T-helper 9 cell (primary cell): ENCODE data around the gene ZNF630.
A peak's percentile ranks its signal among the peaks of the same experiment; 100 is the strongest.
"Not testable (repeated sequence)": the region's sequence is repeated elsewhere in the genome, so short reads cannot be mapped to it uniquely, and the experiment has no call there.

Experiments
- DNase-seq: peaks from one replicate; pipeline ENCODE4 v3.0.0-alpha.2; 2020
- total RNA-seq, 2 donors: gene quantifications; one replicate each; lab custom pipeline; 2026; lab: John Stamatoyannopoulos, UW

The ZNF630 gene
- total RNA-seq, result 2.7 to 4.6 reads per million in 2 donors

GRCh38 chrX:48071064-48071985, at the start of gene ZNF630:
ZNF630 (minus strand) TSS chrX:48071640; CDS start chrX:48066886, 4,754 bp downstream.
- peak; percentile 16 for DNase-seq

- no peak for DNase-seq
Measured at GRCh38 chrX:48107717-48108116, 36.3 kb upstream of the ZNF630 start.

DNA sequence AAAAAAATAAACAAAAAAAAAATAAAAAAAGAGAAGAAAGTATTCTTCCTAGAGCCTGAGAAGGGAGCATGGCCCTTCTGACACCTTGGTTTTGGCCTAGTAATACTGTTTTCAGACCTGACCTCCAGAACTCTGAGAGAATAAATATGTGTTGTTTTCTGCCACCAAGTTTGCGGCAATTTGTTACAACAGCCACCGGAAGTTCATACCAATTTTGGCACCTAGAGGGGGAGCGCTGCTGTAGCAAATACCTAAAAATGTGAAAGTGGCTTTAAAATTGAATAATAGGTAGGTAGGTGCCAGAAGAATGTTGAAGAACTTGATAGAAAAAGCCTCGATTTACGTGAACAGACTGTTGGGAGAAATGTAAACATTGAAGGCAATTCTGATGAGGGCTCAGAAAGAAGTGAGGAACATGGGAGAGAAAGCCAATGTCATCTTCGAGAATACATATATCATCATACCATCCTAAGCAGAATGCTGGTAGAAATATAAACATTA, 31.5 kb upstream of the ZNF630 start:
- no peak for DNase-seq

GRCh38 chrX:48101443-48101842, 30.0 kb upstream of the ZNF630 start:
- no peak for DNase-seq

DNA sequence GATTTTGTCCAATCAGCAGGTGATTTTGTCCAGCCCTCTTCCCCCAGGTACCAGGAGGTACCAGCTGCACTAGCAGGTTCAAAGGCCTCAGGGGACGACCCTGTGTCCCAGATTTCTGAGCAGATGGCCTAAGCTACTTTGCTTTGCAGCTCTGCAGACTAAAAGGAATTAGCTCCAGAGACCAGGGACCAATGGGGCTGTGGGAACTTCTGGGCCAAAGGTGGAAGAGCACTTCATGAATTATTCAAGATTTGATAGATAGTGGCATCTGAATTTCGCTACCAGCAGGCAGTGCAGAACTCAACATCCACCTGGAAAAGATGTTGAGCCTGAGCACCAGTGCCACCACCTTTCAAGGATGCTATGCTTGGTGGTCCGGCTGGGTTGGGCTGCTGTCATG, 21.1 kb upstream of the ZNF630 start:
- DNase-seq, result not testable (repeated sequence)

- DNase-seq, result no peak
Measured at GRCh38 chrX:48090123-48090522, 18.7 kb upstream of the ZNF630 start.

DNA sequence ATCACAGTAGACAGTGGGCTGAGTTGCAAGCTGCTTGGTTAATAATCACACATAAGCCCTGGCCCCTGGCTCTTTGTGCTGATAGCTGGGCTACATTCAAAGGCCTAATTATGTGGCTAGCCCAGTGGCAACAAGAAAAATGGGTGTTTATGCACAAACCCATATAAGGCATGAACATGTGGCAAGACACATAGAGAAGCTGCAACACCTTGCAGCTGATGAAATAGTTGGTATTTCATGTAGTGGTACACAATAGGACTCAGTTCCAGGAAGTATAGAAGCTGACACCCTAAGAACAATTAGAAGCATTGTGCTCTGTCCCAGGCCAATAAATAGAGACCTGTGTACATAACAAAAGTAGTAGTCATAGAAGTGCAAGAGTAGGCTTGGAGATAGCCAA, 14.6 kb upstream of the ZNF630 start:
- no peak for DNase-seq

- no peak for DNase-seq
Measured at GRCh38 chrX:48083706-48084105, 12.3 kb upstream of the ZNF630 start.

DNA sequence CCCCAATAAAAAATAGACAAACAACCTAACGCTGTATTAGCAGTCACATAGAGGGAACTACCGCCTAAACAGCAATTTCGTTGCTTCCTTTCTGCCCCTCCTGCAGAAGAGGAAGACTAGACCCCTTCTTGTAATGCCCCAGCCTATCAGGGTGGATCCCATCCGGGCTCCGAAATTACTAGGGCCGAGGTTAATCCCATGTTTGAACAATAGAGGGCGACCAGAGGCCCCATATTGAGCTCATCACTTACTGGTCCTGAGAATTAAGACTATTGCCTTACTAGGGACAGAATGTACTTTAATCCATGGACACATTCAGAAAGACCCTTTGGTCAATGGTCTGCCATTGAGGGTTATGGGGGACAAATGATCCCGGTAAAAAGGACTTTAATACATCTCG, 11.8 kb upstream of the ZNF630 start:
- peak; percentile 5 for DNase-seq

GRCh38 chrX:48076343-48076742, 4.9 kb upstream of the ZNF630 start:
- no peak for DNase-seq

DNA sequence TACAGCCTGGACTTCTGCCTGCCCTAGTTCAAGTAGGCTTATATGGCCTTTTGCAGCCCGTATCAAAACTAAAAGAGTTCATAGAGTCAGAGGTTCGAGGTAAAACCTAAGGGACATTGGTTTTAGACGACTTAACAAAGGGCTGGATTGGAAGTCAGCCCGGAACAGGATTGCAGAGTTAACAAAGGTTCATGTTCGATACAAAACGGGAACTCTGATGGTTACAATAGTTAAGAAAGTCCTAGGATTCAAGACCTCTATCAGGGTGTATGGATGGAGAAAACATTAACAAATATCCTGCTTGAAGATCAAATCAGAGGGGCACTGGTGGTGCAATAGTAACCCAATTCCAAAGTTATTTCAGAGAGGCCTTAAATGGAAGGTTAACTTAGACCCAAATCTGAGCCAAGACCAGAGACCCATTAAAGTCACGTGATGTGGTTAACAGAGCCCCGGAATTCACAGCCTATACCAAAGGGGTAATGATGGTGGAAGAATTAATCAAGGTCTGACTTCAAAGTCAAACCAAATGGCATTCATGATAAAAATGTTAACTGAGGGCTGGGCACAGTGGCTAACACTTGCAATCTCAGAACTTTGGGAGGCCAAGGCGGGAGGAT, 656 bp upstream of the ZNF630 start:
- DNase-seq, result no peak

- no peak for DNase-seq
Measured at GRCh38 chrX:48068096-48068887, 3.1 kb downstream of the ZNF630 start.

DNA sequence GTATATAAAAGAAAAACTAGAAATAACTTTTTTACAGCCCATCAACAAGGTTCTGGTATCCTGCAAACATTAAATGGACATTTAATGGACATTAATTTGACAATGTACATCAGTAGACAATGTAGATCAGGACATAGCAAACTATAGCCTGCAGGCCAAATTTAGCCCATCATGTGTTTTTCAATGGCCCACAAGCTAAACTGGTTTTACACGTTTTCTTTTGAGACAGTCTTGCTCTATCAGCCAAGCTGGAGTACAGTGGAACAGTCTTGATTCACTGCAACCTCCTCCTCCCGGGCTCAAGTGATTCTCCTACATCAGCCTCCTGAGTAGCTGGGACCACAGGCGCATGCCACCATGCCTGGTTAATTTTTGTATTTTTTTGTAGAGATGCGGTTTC, 7.2 kb downstream of the ZNF630 start:
- no peak for DNase-seq

- no peak for DNase-seq
Measured at GRCh38 chrX:48059296-48059639, 12.2 kb downstream of the ZNF630 start.

- DNase-seq, result no peak
Measured at GRCh38 chrX:48058621-48059295, 12.7 kb downstream of the ZNF630 start.

GRCh38 chrX:48046846-48047245, 24.6 kb downstream of the ZNF630 start:
- no peak for DNase-seq

DNA sequence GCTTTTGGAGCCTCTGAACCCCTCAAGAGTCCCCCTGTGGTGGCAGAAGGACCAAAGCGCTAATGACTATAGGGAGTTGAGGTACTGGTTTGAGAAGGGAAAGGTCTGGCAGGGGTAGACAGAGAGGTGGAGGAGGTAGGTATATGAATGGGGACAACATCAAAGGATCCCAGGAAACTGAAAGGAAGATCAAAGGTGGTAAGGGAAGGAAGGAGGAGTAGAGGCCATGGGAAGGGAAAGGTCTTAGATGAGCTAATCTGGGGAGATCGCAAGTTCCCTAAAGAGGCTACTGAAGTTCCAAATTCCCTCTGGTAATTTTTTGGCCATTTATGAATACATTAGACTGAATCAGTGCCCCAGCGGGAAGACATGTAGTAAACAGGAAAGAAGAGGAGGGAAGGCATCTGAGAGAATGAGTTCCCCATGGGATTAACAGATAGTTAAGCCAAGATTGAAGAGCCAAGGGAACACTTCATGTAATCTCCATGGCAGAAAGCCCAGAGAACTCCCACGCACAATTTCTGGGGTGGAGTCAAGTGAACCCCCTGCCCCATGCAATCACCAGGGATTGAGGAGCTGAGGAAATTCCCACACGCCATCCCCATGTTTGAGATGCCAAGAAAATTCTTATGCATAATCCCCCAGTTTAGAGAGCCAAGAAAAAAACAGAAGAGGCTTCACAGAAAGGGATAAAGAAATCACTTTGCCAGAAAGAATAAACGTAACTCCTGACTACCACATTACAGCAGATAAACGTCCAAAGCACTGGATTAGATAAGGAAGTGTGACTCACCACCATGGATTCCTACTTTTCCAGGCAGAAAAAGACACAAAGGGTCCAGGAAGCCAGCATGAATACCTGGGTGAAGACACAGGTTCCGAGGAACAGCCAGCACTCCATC, 25.8 kb downstream of the ZNF630 start:
- DNase-seq, result no peak

- no peak for DNase-seq
Measured at GRCh38 chrX:48043056-48043455, 28.4 kb downstream of the ZNF630 start.

- no peak for DNase-seq
Measured at GRCh38 chrX:48035891-48036290, 35.5 kb downstream of the ZNF630 start.

GRCh38 chrX:48030641-48031173, 40.7 kb downstream of the ZNF630 start:
- DNase-seq, result not testable (repeated sequence)

- no peak for DNase-seq
Measured at GRCh38 chrX:48030237-48030636, 41.2 kb downstream of the ZNF630 start.
